ENCODE measurements around the gene PTPRC. TPM values are rescaled to one million over a fixed set of nuclear protein-coding genes. Genes with fewer than 3 reads are reported as not detected.

Gene PTPRC
- total RNA-seq, 1 experiment from 2014 or later: 1.4 TPM

DNA sequence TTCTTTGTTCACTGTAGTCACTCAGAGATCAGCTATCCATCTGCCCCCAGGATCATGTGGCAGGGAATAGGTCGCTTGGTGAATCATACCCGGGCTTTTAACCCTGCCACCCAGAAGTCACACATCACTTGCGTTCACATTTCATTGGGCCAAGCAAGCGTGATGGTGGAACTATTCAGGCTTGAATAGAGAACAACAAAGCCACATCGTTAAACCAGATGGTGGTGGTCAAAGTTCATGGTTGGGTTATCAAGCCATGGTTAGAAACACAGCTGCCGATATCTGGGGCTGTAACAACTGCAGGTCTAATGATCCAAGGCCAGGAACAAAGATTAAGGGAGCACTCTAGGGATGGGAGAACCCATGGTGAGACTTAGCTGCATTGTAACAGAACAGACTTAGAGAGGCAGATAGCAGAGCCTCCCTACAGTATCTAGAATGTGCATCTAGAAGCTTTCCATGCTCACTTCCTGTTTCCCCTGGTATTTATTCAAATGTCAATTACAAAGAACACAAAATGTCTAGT lies 40.0 kb upstream of the PTPRC start:
- in situ Hi-C loops (cut with HindIII; ENCODE audit: low pct_unique_long_range_greater_than_20kb, low sequenced_read_pairs): no loop called here
- DNase-seq (ENCODE audit: low read depth, low spot score): no peak
- H3K27ac ChIP-seq (ENCODE audit: low read length): no peak overlapping the region
- BruUV-seq (replicated peaks): no TSS peak
- H3K4me3 ChIP-seq (ENCODE audit: low read depth in 2 of 2, low read length in 2 of 2): no peak overlapping the region
- ChIA-PET CTCF (no interaction called here), POLR2A (no interaction called here)
- no peaks in the 10 kb centered on the region for H3K4me1 ChIP-seq (ENCODE audit: control insufficient read depth, insufficient read depth, low read length)
- H3K9me3 ChIP-seq (ENCODE audit: control insufficient read depth, insufficient read depth, low read depth, low read length): peaks cover 5% of the 10 kb centered on the region; the same call in 1 of the 2 replicates
- ATAC-seq: no peak
- H3K36me3 ChIP-seq (ENCODE audit: control insufficient read depth, insufficient read depth, low read length): no peaks in the 10 kb centered on the region
- TF ChIP-seq, protein P1, sequence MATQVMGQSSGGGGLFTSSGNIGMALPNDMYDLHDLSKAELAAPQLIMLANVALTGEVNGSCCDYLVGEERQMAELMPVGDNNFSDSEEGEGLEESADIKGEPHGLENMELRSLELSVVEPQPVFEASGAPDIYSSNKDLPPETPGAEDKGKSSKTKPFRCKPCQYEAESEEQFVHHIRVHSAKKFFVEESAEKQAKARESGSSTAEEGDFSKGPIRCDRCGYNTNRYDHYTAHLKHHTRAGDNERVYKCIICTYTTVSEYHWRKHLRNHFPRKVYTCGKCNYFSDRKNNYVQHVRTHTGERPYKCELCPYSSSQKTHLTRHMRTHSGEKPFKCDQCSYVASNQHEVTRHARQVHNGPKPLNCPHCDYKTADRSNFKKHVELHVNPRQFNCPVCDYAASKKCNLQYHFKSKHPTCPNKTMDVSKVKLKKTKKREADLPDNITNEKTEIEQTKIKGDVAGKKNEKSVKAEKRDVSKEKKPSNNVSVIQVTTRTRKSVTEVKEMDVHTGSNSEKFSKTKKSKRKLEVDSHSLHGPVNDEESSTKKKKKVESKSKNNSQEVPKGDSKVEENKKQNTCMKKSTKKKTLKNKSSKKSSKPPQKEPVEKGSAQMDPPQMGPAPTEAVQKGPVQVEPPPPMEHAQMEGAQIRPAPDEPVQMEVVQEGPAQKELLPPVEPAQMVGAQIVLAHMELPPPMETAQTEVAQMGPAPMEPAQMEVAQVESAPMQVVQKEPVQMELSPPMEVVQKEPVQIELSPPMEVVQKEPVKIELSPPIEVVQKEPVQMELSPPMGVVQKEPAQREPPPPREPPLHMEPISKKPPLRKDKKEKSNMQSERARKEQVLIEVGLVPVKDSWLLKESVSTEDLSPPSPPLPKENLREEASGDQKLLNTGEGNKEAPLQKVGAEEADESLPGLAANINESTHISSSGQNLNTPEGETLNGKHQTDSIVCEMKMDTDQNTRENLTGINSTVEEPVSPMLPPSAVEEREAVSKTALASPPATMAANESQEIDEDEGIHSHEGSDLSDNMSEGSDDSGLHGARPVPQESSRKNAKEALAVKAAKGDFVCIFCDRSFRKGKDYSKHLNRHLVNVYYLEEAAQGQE (IDR thresholded peaks at IDR 0.05; ENCODE audit: insufficient read depth in 1 of 2, low read depth in 2 of 2, low read length in 1 of 2): no peak
- TF ChIP-seq TCF7L2 (IDR thresholded peaks at IDR 0.05; ENCODE audit: low read depth, low read length) (no peak), SIN3A (IDR thresholded peaks at IDR 0.05; ENCODE audit: borderline replicate concordance, insufficient read depth, low read depth, low read length) (no peak), POLR2AphosphoS5 (IDR thresholded peaks at IDR 0.05; ENCODE audit: low read depth, low read length) (no peak)
- TF ChIP-seq, protein P2, sequence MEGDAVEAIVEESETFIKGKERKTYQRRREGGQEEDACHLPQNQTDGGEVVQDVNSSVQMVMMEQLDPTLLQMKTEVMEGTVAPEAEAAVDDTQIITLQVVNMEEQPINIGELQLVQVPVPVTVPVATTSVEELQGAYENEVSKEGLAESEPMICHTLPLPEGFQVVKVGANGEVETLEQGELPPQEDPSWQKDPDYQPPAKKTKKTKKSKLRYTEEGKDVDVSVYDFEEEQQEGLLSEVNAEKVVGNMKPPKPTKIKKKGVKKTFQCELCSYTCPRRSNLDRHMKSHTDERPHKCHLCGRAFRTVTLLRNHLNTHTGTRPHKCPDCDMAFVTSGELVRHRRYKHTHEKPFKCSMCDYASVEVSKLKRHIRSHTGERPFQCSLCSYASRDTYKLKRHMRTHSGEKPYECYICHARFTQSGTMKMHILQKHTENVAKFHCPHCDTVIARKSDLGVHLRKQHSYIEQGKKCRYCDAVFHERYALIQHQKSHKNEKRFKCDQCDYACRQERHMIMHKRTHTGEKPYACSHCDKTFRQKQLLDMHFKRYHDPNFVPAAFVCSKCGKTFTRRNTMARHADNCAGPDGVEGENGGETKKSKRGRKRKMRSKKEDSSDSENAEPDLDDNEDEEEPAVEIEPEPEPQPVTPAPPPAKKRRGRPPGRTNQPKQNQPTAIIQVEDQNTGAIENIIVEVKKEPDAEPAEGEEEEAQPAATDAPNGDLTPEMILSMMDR (IDR thresholded peaks at IDR 0.05): no peak
- intact Hi-C loops (cut with micrococcal nuclease; ENCODE audit: unreplicated experiment): no loop called here
- H3K27me3 ChIP-seq (ENCODE audit: control insufficient read depth, insufficient read depth, low read length): no peaks in the 10 kb centered on the region

DNA sequence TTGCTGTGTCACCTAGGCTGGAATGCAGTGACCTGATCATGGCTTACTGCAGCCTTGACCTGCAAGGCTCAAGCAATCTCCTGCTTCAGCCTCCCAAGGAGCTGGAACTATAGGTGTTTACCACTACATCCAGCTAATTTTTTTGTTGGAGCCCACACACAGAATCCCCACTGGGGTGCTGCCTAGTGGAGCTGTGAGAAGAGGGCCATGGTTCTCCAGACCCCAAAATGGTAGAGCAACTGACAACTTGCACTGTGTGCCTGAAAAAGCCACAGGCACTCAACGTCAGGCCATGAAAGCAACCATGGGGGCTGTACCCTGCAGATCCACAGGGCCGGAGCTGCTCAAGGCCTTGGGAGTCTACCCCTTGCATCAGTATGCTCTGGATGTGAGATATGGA lies 39.1 kb upstream of the PTPRC start:
- BruUV-seq (replicated peaks): no TSS peak
- in situ Hi-C loops (cut with HindIII; ENCODE audit: low pct_unique_long_range_greater_than_20kb, low sequenced_read_pairs): no loop called here

More for the DNA sequence above, 39.1 kb upstream of the PTPRC start:
- peaks cover 5% of the 10 kb centered on the region; the same call in 1 of the 2 replicates for H3K9me3 ChIP-seq (ENCODE audit: control insufficient read depth, insufficient read depth, low read depth, low read length)
- no peak overlapping the region for H3K4me3 ChIP-seq (ENCODE audit: low read depth in 2 of 2, low read length in 2 of 2)
- intact Hi-C loops (cut with micrococcal nuclease; ENCODE audit: unreplicated experiment): no loop called here
- H3K4me1 ChIP-seq (ENCODE audit: control insufficient read depth, insufficient read depth, low read length): no peaks in the 10 kb centered on the region
- ChIA-PET CTCF (no interaction called here), POLR2A (no interaction called here)
- no peak for ATAC-seq
- TF ChIP-seq, protein P1 (IDR thresholded peaks at IDR 0.05; ENCODE audit: insufficient read depth in 1 of 2, low read depth in 2 of 2, low read length in 1 of 2): no peak
- TF ChIP-seq SIN3A (IDR thresholded peaks at IDR 0.05; ENCODE audit: borderline replicate concordance, insufficient read depth, low read depth, low read length) (no peak), TCF7L2 (IDR thresholded peaks at IDR 0.05; ENCODE audit: low read depth, low read length) (no peak), POLR2AphosphoS5 (IDR thresholded peaks at IDR 0.05; ENCODE audit: low read depth, low read length) (no peak)
- TF ChIP-seq, protein P2 (IDR thresholded peaks at IDR 0.05): no peak
- H3K27me3 ChIP-seq (ENCODE audit: control insufficient read depth, insufficient read depth, low read length): no peaks in the 10 kb centered on the region
- H3K36me3 ChIP-seq (ENCODE audit: control insufficient read depth, insufficient read depth, low read length): no peaks in the 10 kb centered on the region
- H3K27ac ChIP-seq (ENCODE audit: low read length): no peak overlapping the region
- DNase-seq (ENCODE audit: low read depth, low spot score): no peak
